Measurements from ENCODE around the gene ALDH7A1.

Gene ALDH7A1

GRCh38 chr5:126515337-126515736 lies 79.7 kb downstream of the ALDH7A1 start:
- no peak for TF ChIP-seq GATA1 (IDR thresholded peaks at IDR 0.05; ENCODE audit: low read depth, low read length)
- TF ChIP-seq POLR2A (IDR thresholded peaks at IDR 0.05; ENCODE audit: low read length): no peak
- DNase-seq: no peak

GRCh38 chr5:126514558-126515141 lies 80.4 kb downstream of the ALDH7A1 start:
- peak; percentile 80 to 87 for DNase-seq
- TF ChIP-seq GATA1 (IDR thresholded peaks at IDR 0.05; ENCODE audit: low read depth, low read length) (no peak), POLR2A (IDR thresholded peaks at IDR 0.05; ENCODE audit: low read length) (peak; percentile 24)

- TF ChIP-seq GATA1 (IDR thresholded peaks at IDR 0.05; ENCODE audit: low read depth, low read length) (no peak), POLR2A (IDR thresholded peaks at IDR 0.05; ENCODE audit: low read length) (no peak)
- peak; percentile 19 to 29 for DNase-seq
Observed at GRCh38 chr5:126514131-126514557, 80.9 kb downstream of the ALDH7A1 start.

- TF ChIP-seq POLR2A (IDR thresholded peaks at IDR 0.05; ENCODE audit: low read length): no peak
- no peak for TF ChIP-seq GATA1 (IDR thresholded peaks at IDR 0.05; ENCODE audit: low read depth, low read length)
- DNase-seq: no peak
Observed at GRCh38 chr5:126513703-126514102, 81.3 kb downstream of the ALDH7A1 start.

GRCh38 chr5:126513302-126513701 lies 81.7 kb downstream of the ALDH7A1 start:
- no peak for DNase-seq
- TF ChIP-seq POLR2A (IDR thresholded peaks at IDR 0.05; ENCODE audit: low read length): no peak

GRCh38 chr5:126512451-126512850 lies 82.6 kb downstream of the ALDH7A1 start:
- DNase-seq: no peak
- no peak for TF ChIP-seq GATA1 (IDR thresholded peaks at IDR 0.05; ENCODE audit: low read depth, low read length)
- TF ChIP-seq POLR2A (IDR thresholded peaks at IDR 0.05; ENCODE audit: low read length): no peak

- DNase-seq: no peak
- TF ChIP-seq POLR2A (IDR thresholded peaks at IDR 0.05; ENCODE audit: low read length): no peak
Observed at GRCh38 chr5:126511961-126512360, 83.1 kb downstream of the ALDH7A1 start.

- TF ChIP-seq POLR2A (IDR thresholded peaks at IDR 0.05; ENCODE audit: low read length) (no peak), GATA1 (IDR thresholded peaks at IDR 0.05; ENCODE audit: low read depth, low read length) (no peak)
- no peak for DNase-seq
Observed at GRCh38 chr5:126509339-126509738, 85.7 kb downstream of the ALDH7A1 start.

GRCh38 chr5:126508962-126509279 lies 86.1 kb downstream of the ALDH7A1 start:
- no peak for DNase-seq
- TF ChIP-seq POLR2A (IDR thresholded peaks at IDR 0.05; ENCODE audit: low read length) (no peak), GATA1 (IDR thresholded peaks at IDR 0.05; ENCODE audit: low read depth, low read length) (no peak)

GRCh38 chr5:126508251-126508961 lies 86.6 kb downstream of the ALDH7A1 start:
- DNase-seq: no peak
- TF ChIP-seq POLR2A (IDR thresholded peaks at IDR 0.05; ENCODE audit: low read length) (no peak), GATA1 (IDR thresholded peaks at IDR 0.05; ENCODE audit: low read depth, low read length) (no peak)

- TF ChIP-seq GATA1 (IDR thresholded peaks at IDR 0.05; ENCODE audit: low read depth, low read length): no peak
- TF ChIP-seq POLR2A (IDR thresholded peaks at IDR 0.05; ENCODE audit: low read length): no peak
- DNase-seq: no peak
Observed at GRCh38 chr5:126506079-126506478, 88.9 kb downstream of the ALDH7A1 start.

- no peak for TF ChIP-seq GATA1 (IDR thresholded peaks at IDR 0.05; ENCODE audit: low read depth, low read length)
- no peak for TF ChIP-seq POLR2A (IDR thresholded peaks at IDR 0.05; ENCODE audit: low read length)
- DNase-seq: no peak
Observed at GRCh38 chr5:126503602-126504104, 91.4 kb downstream of the ALDH7A1 start.

GRCh38 chr5:126501448-126501847 lies 93.6 kb downstream of the ALDH7A1 start:
- TF ChIP-seq GATA1 (IDR thresholded peaks at IDR 0.05; ENCODE audit: low read depth, low read length) (no peak), POLR2A (IDR thresholded peaks at IDR 0.05; ENCODE audit: low read length) (no peak)
- no peak for DNase-seq

- DNase-seq: peak; percentile 14 to 43
- no peak for TF ChIP-seq GATA1 (IDR thresholded peaks at IDR 0.05; ENCODE audit: low read depth, low read length)
- no peak for TF ChIP-seq POLR2A (IDR thresholded peaks at IDR 0.05; ENCODE audit: low read length)
Observed at GRCh38 chr5:126499853-126500342, 95.1 kb downstream of the ALDH7A1 start.

GRCh38 chr5:126499278-126499677 lies 95.7 kb downstream of the ALDH7A1 start:
- no peak for DNase-seq
- TF ChIP-seq GATA1 (IDR thresholded peaks at IDR 0.05; ENCODE audit: low read depth, low read length) (no peak), POLR2A (IDR thresholded peaks at IDR 0.05; ENCODE audit: low read length) (no peak)

Measured in erythroblast (primary cell).